ENCODE measurements around the gene LMAN2. TPM values are rescaled to one million over a fixed set of nuclear protein-coding genes. Genes with fewer than 3 reads are reported as not detected.

The LMAN2 gene
- total RNA-seq: 100 to 1,000 TPM in 1 of 2 donors, 10 to 100 TPM in 1; 96.7 to 108 TPM

GRCh38 chr5:177351392-177352329 lies at the start of gene LMAN2:
Gene LMAN2 (minus strand): TSS chr5:177351668. CDS start chr5:177351647, 21 bp downstream.
- ATAC-seq (peak; percentile 96 to 98), DNase-seq (ENCODE audit: low spot score in 2 of 2) (peak; percentile 90 to 92)
- peaks cover 28 to 41% of the 10 kb centered on the region in 2 donors for H3K36me3 Mint-ChIP-seq
- peaks cover 0 to 17% of the 10 kb centered on the region in 2 donors for H3K9me3 Mint-ChIP-seq
- peak within 1 kb of the TSS; percentile 96 to 100 for H3K27ac Mint-ChIP-seq

- no peak for DNase-seq (ENCODE audit: low spot score in 2 of 2)
- Mint-ChIP-seq H3K36me3 (peaks cover 0 to 4% of the 10 kb centered on the region in 2 donors), H3K9me3 (no peaks in the 10 kb centered on the region), H3K27ac (no peak within 1 kb of the TSS)
- no peak for ATAC-seq
These were observed 48.8 kb upstream of the LMAN2 start, which contains the start of gene PFN3 for GRCh38 chr5:177399997-177400868. Gene PFN3 (minus strand): TSS chr5:177400661. CDS start chr5:177400576, 85 bp downstream.

GRCh38 chr5:177397875-177398390 lies 46.5 kb upstream of the LMAN2 start:
- DNase-seq (ENCODE audit: low spot score in 2 of 2) (no peak), ATAC-seq (no peak)
- peaks cover 0 to 4% of the 10 kb centered on the region in 2 donors for H3K36me3 Mint-ChIP-seq
- H3K9me3 Mint-ChIP-seq: no peaks in the 10 kb centered on the region
- H3K27ac Mint-ChIP-seq: no peak overlapping the region

GRCh38 chr5:177396807-177397206 lies 45.3 kb upstream of the LMAN2 start:
- H3K36me3 Mint-ChIP-seq: no peaks in the 10 kb centered on the region
- DNase-seq (ENCODE audit: low spot score in 2 of 2): no peak
- H3K27ac Mint-ChIP-seq: no peak overlapping the region
- no peak for ATAC-seq
- no peaks in the 10 kb centered on the region for H3K9me3 Mint-ChIP-seq

- no peak for DNase-seq (ENCODE audit: low spot score in 2 of 2)
- ATAC-seq: no peak
- Mint-ChIP-seq H3K9me3 (no peaks in the 10 kb centered on the region), H3K27ac (peak overlapping the region in 1 of 2 donors; percentile 19), H3K36me3 (no peaks in the 10 kb centered on the region)
These were observed 44.6 kb upstream of the LMAN2 start for GRCh38 chr5:177396078-177396477.

GRCh38 chr5:177393990-177394389 lies 42.5 kb upstream of the LMAN2 start:
- ATAC-seq (no peak), DNase-seq (ENCODE audit: low spot score in 2 of 2) (no peak)
- no peaks in the 10 kb centered on the region for H3K36me3 Mint-ChIP-seq
- no peaks in the 10 kb centered on the region for H3K9me3 Mint-ChIP-seq
- no peak overlapping the region for H3K27ac Mint-ChIP-seq

GRCh38 chr5:177393206-177393765 lies 41.8 kb upstream of the LMAN2 start:
- ATAC-seq: no peak
- no peaks in the 10 kb centered on the region for H3K9me3 Mint-ChIP-seq
- no peaks in the 10 kb centered on the region for H3K36me3 Mint-ChIP-seq
- no peak for DNase-seq (ENCODE audit: low spot score in 2 of 2)
- H3K27ac Mint-ChIP-seq: no peak overlapping the region

GRCh38 chr5:177392765-177393164 lies 41.3 kb upstream of the LMAN2 start:
- no peaks in the 10 kb centered on the region for H3K9me3 Mint-ChIP-seq
- ATAC-seq (no peak), DNase-seq (ENCODE audit: low spot score in 2 of 2) (no peak)
- no peak overlapping the region for H3K27ac Mint-ChIP-seq
- H3K36me3 Mint-ChIP-seq: no peaks in the 10 kb centered on the region

- peak; percentile 61 to 67 for ATAC-seq
- H3K36me3 Mint-ChIP-seq: no peaks in the 10 kb centered on the region
These were observed 39.2 kb upstream of the LMAN2 start for GRCh38 chr5:177390363-177391300.

GRCh38 chr5:177389241-177390169 lies 38.0 kb upstream of the LMAN2 start:
- ATAC-seq (peak; percentile 81 to 88), DNase-seq (ENCODE audit: low spot score in 2 of 2) (peak; percentile 61 to 64)
- no peaks in the 10 kb centered on the region for H3K36me3 Mint-ChIP-seq
- H3K9me3 Mint-ChIP-seq: no peaks in the 10 kb centered on the region
- peak overlapping the region; percentile 70 to 78 for H3K27ac Mint-ChIP-seq

More at GRCh38 chr5:177390363-177391300, 39.2 kb upstream of the LMAN2 start:
- Mint-ChIP-seq H3K9me3 (no peaks in the 10 kb centered on the region), H3K27ac (peak overlapping the region; percentile 19 to 78)
- peak; percentile 86 to 93 for DNase-seq (ENCODE audit: low spot score in 2 of 2)

- Mint-ChIP-seq H3K36me3 (no peaks in the 10 kb centered on the region), H3K9me3 (no peaks in the 10 kb centered on the region), H3K27ac (peak overlapping the region; percentile 30 to 78)
- DNase-seq (ENCODE audit: low spot score in 2 of 2): no peak
- no peak for ATAC-seq
These were observed 37.1 kb upstream of the LMAN2 start for GRCh38 chr5:177388521-177389052.

GRCh38 chr5:177387405-177387804 lies 35.9 kb upstream of the LMAN2 start:
- Mint-ChIP-seq H3K36me3 (no peaks in the 10 kb centered on the region), H3K27ac (no peak overlapping the region), H3K9me3 (no peaks in the 10 kb centered on the region)
- ATAC-seq (no peak), DNase-seq (ENCODE audit: low spot score in 2 of 2) (no peak)

GRCh38 chr5:177386542-177386941 lies 35.1 kb upstream of the LMAN2 start:
- Mint-ChIP-seq H3K27ac (no peak overlapping the region), H3K9me3 (no peaks in the 10 kb centered on the region), H3K36me3 (no peaks in the 10 kb centered on the region)
- DNase-seq (ENCODE audit: low spot score in 2 of 2) (no peak), ATAC-seq (no peak)

GRCh38 chr5:177385720-177386119 lies 34.3 kb upstream of the LMAN2 start:
- Mint-ChIP-seq H3K36me3 (no peaks in the 10 kb centered on the region), H3K27ac (no peak overlapping the region), H3K9me3 (no peaks in the 10 kb centered on the region)
- ATAC-seq (no peak), DNase-seq (ENCODE audit: low spot score in 2 of 2) (no peak)
